ENCODE data around the gene ZNF672. TPM values are rescaled to one million over a fixed set of nuclear protein-coding genes. Genes with fewer than 3 reads are reported as not detected.

Gene ZNF672
- total RNA-seq, 1 donor: 15.2 TPM

GRCh38 chr1:248850124-248850523 lies 12.1 kb downstream of the ZNF672 start:
- TF ChIP-seq CTCF (IDR thresholded peaks at IDR 0.05; ENCODE audit: extremely low read depth, low read depth, low read length): no peak
- Histone ChIP-seq H3K4me2 (ENCODE audit: insufficient read depth, low read length) (no peak overlapping the region), H3K27me3 (ENCODE audit: insufficient read depth, low read length) (no peaks in the 10 kb centered on the region), H3K27ac (ENCODE audit: low read depth, low read length) (no peak overlapping the region), H3K4me3 (ENCODE audit: insufficient read depth, low read length) (no peak overlapping the region), H3K9me3 (ENCODE audit: low read depth, low read length) (no peaks in the 10 kb centered on the region), H3K4me1 (ENCODE audit: insufficient read depth, low read length) (no peaks in the 10 kb centered on the region), H3K36me3 (ENCODE audit: insufficient read depth, low read length) (peaks cover 63% of the 10 kb centered on the region), H3K79me2 (ENCODE audit: insufficient read depth, low read length) (peaks cover 2% of the 10 kb centered on the region), H2AFZ (ENCODE audit: low read length) (no peak overlapping the region), H4K20me1 (ENCODE audit: insufficient read depth, low read length) (no peaks in the 10 kb centered on the region)
- DNase-seq (ENCODE audit: insufficient read length, low spot score, missing footprints): peak; percentile 32

GRCh38 chr1:248850536-248851251 lies 12.7 kb downstream of the ZNF672 start:
- no peak overlapping the region for H3K4me3 ChIP-seq (ENCODE audit: insufficient read depth, low read length)
- H3K79me2 ChIP-seq (ENCODE audit: insufficient read depth, low read length): peaks cover 2% of the 10 kb centered on the region
- no peaks in the 10 kb centered on the region for H3K4me1 ChIP-seq (ENCODE audit: insufficient read depth, low read length)
- TF ChIP-seq CTCF (IDR thresholded peaks at IDR 0.05; ENCODE audit: extremely low read depth, low read depth, low read length): no peak
- no peaks in the 10 kb centered on the region for H3K9me3 ChIP-seq (ENCODE audit: low read depth, low read length)
- H3K4me2 ChIP-seq (ENCODE audit: insufficient read depth, low read length): no peak overlapping the region
- H3K27ac ChIP-seq (ENCODE audit: low read depth, low read length): no peak overlapping the region
- DNase-seq (ENCODE audit: insufficient read length, low spot score, missing footprints): peak; percentile 60
- peaks cover 63% of the 10 kb centered on the region for H3K36me3 ChIP-seq (ENCODE audit: insufficient read depth, low read length)
- no peak overlapping the region for H2AFZ ChIP-seq (ENCODE audit: low read length)
- no peaks in the 10 kb centered on the region for H4K20me1 ChIP-seq (ENCODE audit: insufficient read depth, low read length)
- no peaks in the 10 kb centered on the region for H3K27me3 ChIP-seq (ENCODE audit: insufficient read depth, low read length)

DNA sequence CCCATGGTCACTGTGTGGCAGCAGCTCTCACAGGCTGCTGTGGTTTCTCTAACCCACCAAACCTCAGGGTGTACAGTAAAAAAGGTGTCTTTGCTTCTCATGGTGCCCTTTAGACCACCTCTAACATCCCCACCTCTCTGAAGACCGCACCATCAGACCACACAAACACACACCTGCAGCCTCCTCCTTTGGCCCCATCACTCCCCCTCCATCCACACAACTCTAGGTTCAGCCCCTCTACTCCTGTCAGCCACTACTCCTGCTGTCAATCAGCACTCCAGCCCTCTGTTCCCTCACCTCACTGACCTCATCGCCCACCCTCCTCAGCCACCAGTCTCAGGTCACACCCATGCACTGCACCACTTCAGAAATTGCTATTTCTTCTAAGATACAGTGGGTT lies 13.4 kb downstream of the ZNF672 start:
- no peaks in the 10 kb centered on the region for H4K20me1 ChIP-seq (ENCODE audit: insufficient read depth, low read length)
- H3K4me2 ChIP-seq (ENCODE audit: insufficient read depth, low read length): no peak overlapping the region
- TF ChIP-seq CTCF (IDR thresholded peaks at IDR 0.05; ENCODE audit: extremely low read depth, low read depth, low read length): no peak
- no peaks in the 10 kb centered on the region for H3K4me1 ChIP-seq (ENCODE audit: insufficient read depth, low read length)
- no peaks in the 10 kb centered on the region for H3K27me3 ChIP-seq (ENCODE audit: insufficient read depth, low read length)
- no peak overlapping the region for H2AFZ ChIP-seq (ENCODE audit: low read length)
- H3K4me3 ChIP-seq (ENCODE audit: insufficient read depth, low read length): no peak overlapping the region
- H3K79me2 ChIP-seq (ENCODE audit: insufficient read depth, low read length): no peaks in the 10 kb centered on the region
- no peaks in the 10 kb centered on the region for H3K9me3 ChIP-seq (ENCODE audit: low read depth, low read length)
- no peak overlapping the region for H3K27ac ChIP-seq (ENCODE audit: low read depth, low read length)
- H3K36me3 ChIP-seq (ENCODE audit: insufficient read depth, low read length): peaks cover 65% of the 10 kb centered on the region
- peak; percentile 74 for DNase-seq (ENCODE audit: insufficient read length, low spot score, missing footprints)

- peak; percentile 97 for DNase-seq (ENCODE audit: insufficient read length, low spot score, missing footprints)
- Histone ChIP-seq H3K4me1 (ENCODE audit: insufficient read depth, low read length) (peaks cover 6% of the 10 kb centered on the region), H3K79me2 (ENCODE audit: insufficient read depth, low read length) (peaks cover 7% of the 10 kb centered on the region), H3K4me3 (ENCODE audit: insufficient read depth, low read length) (no peak overlapping the region), H3K4me2 (ENCODE audit: insufficient read depth, low read length) (no peak overlapping the region), H3K36me3 (ENCODE audit: insufficient read depth, low read length) (peaks cover 51% of the 10 kb centered on the region), H3K27me3 (ENCODE audit: insufficient read depth, low read length) (no peaks in the 10 kb centered on the region), H2AFZ (ENCODE audit: low read length) (no peak overlapping the region), H4K20me1 (ENCODE audit: insufficient read depth, low read length) (no peaks in the 10 kb centered on the region), H3K9me3 (ENCODE audit: low read depth, low read length) (no peaks in the 10 kb centered on the region), H3K27ac (ENCODE audit: low read depth, low read length) (peak overlapping the region; percentile 7)
- TF ChIP-seq CTCF (IDR thresholded peaks at IDR 0.05; ENCODE audit: extremely low read depth, low read depth, low read length): no peak
These were observed 14.7 kb downstream of the ZNF672 start for GRCh38 chr1:248852481-248853405.

Data from osteoblast (primary cell).